ENCODE measurements around the gene PLCH1. TPM values are rescaled to one million over a fixed set of nuclear protein-coding genes. Genes with fewer than 3 reads are reported as not detected.

PLCH1 gene
- total and polyA plus RNA-seq, 10 of the 15 experiments (the other 5 are each of a cell fraction or from before 2014, with no cell fraction given), result 0.03 to 0.22 (median 0.04) TPM; not detected in 5

- TF ChIP-seq ETV6 (conservative IDR thresholded peaks at IDR 0.05 in 1 of 2, IDR thresholded peaks at IDR 0.05 in 1 of 2; ENCODE audit: borderline replicate concordance in 1 of 2, low read depth in 1 of 2), result no peak
- no peak for TF ChIP-seq HDAC2 (IDR thresholded peaks at IDR 0.05)
- TF ChIP-seq ZNF274 (IDR thresholded peaks at IDR 0.05; ENCODE audit: insufficient read depth, insufficient read length), result no peak
- no peak for TF ChIP-seq GATAD2B (conservative IDR thresholded peaks at IDR 0.05; ENCODE audit: low read depth)
- TF ChIP-seq IRF3 (IDR thresholded peaks at IDR 0.05), result no peak
- TF ChIP-seq BHLHE40 (IDR thresholded peaks at IDR 0.05; ENCODE audit: borderline replicate concordance in 1 of 2, low read depth in 2 of 2, low read length in 1 of 2), result no peak
- no peak for TF ChIP-seq STAT3 (IDR thresholded peaks at IDR 0.05; ENCODE audit: low read depth, low read length)
Measured at GRCh38 chr3:155604126-155604525, 140.7 kb downstream of the PLCH1 start (continued).

- POLR2A ChIA-PET, result no interaction called here
- H3K79me2 ChIP-seq (ENCODE audit: control insufficient read depth, insufficient read depth, low read length), result no peaks in the 10 kb centered on the region
- no peaks in the 10 kb centered on the region for H3K4me1 ChIP-seq (ENCODE audit: control insufficient read depth, insufficient read depth, low read length)
- ATAC-seq (no peak), FAIRE-seq (no peak), DNase-seq (ENCODE audit: low read depth, low spot score) (no peak)
- CTCF ChIA-PET, result no interaction called here
- no TSS peak for BruUV-seq (replicated peaks)
- no peaks in the 10 kb centered on the region for H3K36me3 ChIP-seq (ENCODE audit: control insufficient read depth in 2 of 2, insufficient read depth in 2 of 2, low read length in 1 of 2)
- H3K9ac ChIP-seq (ENCODE audit: control insufficient read depth, insufficient read depth, low read length), result no peak overlapping the region
- in situ Hi-C loops (cut with MboI) (no loop called here), intact Hi-C loops (cut with micrococcal nuclease; ENCODE audit: unreplicated experiment) (no loop called here)
- SMC1A ChIA-PET (ENCODE audit: uncharacterized antibody, unreplicated experiment), result no interaction called here
- no peaks in the 10 kb centered on the region for H4K20me1 ChIP-seq (ENCODE audit: control insufficient read depth, insufficient read depth)
- H2AFZ ChIP-seq (ENCODE audit: control insufficient read depth, low read depth, low read length), result no peak overlapping the region
- RAD21 ChIA-PET (ENCODE audit: unreplicated experiment), result no interaction called here
- H3K4me2 ChIP-seq (ENCODE audit: control insufficient read depth, insufficient read depth), result no peak overlapping the region
- peaks cover 0 to 6% of the 10 kb centered on the region in 2 experiments; a peak in 1 of 4 replicates for H3K27me3 ChIP-seq (replicated peaks in 1 of 2; ENCODE audit: control insufficient read depth in 2 of 2, insufficient read depth in 2 of 2, low read length in 1 of 2)
- H3K9me3 ChIP-seq (replicated peaks; ENCODE audit: control insufficient read depth, insufficient read depth, low read length), result no peaks in the 10 kb centered on the region
- no peak overlapping the region for H3K4me3 ChIP-seq
- H3K27ac ChIP-seq (ENCODE audit: control insufficient read depth, insufficient read depth), result no peak overlapping the region
- TF ChIP-seq USF1 (IDR thresholded peaks at IDR 0.05; ENCODE audit: borderline replicate concordance, extremely low read length, insufficient read depth, low read depth, low read length) (no peak), ZNF622 (IDR thresholded peaks at IDR 0.05) (no peak), SMAD5 (IDR thresholded peaks at IDR 0.05; ENCODE audit: low read depth) (no peak), EED (IDR thresholded peaks at IDR 0.05; ENCODE audit: low read depth) (no peak), NFXL1 (IDR thresholded peaks at IDR 0.05; ENCODE audit: borderline replicate concordance) (no peak), TCF12 (IDR thresholded peaks at IDR 0.05; ENCODE audit: low read depth, low read length) (no peak), TBL1XR1 (IDR thresholded peaks at IDR 0.05; ENCODE audit: low read depth, low read length) (no peak), CTCF (IDR thresholded peaks at IDR 0.05 in 2 of 3, conservative IDR thresholded peaks at IDR 0.05 in 1 of 3; ENCODE audit: control insufficient read depth in 2 of 3, extremely low read depth in 1 of 3, insufficient read depth in 1 of 3, low read depth in 3 of 3, low read length in 3 of 3) (no peak), FOXK2 (IDR thresholded peaks at IDR 0.05) (no peak), ATF7 (IDR thresholded peaks at IDR 0.05; ENCODE audit: low read depth) (no peak)
Measured at GRCh38 chr3:155603302-155603701, 141.6 kb downstream of the PLCH1 start.
